NCI-H2107 (cell line): ENCODE results near the gene PTX4.
"Not testable (repeated sequence)": the region's sequence is repeated elsewhere in the genome, so short reads cannot be mapped to it uniquely, and the experiment has no call there.

Experiments
- DNase-seq: peaks from one replicate; lab custom pipeline; 2025; lab: John Stamatoyannopoulos, UW

PTX4 gene

GRCh38 chr16:1481906-1482835, 6.6 kb downstream of the PTX4 start:
- DNase-seq, result no peak

- not testable (repeated sequence) for DNase-seq
These were observed 9.8 kb downstream of the PTX4 start for GRCh38 chr16:1478937-1479336.

- no peak for DNase-seq
These were observed 11.7 kb downstream of the PTX4 start for GRCh38 chr16:1477033-1477432.

- no peak for DNase-seq
These were observed 13.1 kb downstream of the PTX4 start for GRCh38 chr16:1475552-1476114.

GRCh38 chr16:1474796-1475551, 13.8 kb downstream of the PTX4 start, which contains the start of gene CLCN7:
Gene CLCN7, minus strand, starts transcription at chr16:1475028. Its CDS starts 54 bp downstream, at chr16:1474974.
- DNase-seq, result peak; percentile 55

GRCh38 chr16:1474082-1474795, 14.5 kb downstream of the PTX4 start:
- no peak for DNase-seq

- no peak for DNase-seq
These were observed 15.8 kb downstream of the PTX4 start for GRCh38 chr16:1472974-1473373.

GRCh38 chr16:1471569-1472194, 17.1 kb downstream of the PTX4 start:
- no peak for DNase-seq

- DNase-seq, result no peak
These were observed 18.1 kb downstream of the PTX4 start for GRCh38 chr16:1470481-1471251.

GRCh38 chr16:1469693-1470201, 19.0 kb downstream of the PTX4 start:
- DNase-seq, result no peak

GRCh38 chr16:1469141-1469540, 19.6 kb downstream of the PTX4 start:
- DNase-seq, result not testable (repeated sequence)

GRCh38 chr16:1468426-1468810, 20.3 kb downstream of the PTX4 start:
- DNase-seq, result no peak

- DNase-seq, result no peak
These were observed 21.7 kb downstream of the PTX4 start for GRCh38 chr16:1466968-1467521.

GRCh38 chr16:1466054-1466453, 22.7 kb downstream of the PTX4 start:
- DNase-seq, result no peak

GRCh38 chr16:1465567-1465915, 23.2 kb downstream of the PTX4 start:
- DNase-seq, result no peak

- DNase-seq, result no peak
These were observed 23.7 kb downstream of the PTX4 start for GRCh38 chr16:1464894-1465566.

- DNase-seq, result no peak
These were observed 24.4 kb downstream of the PTX4 start for GRCh38 chr16:1464196-1464893.

GRCh38 chr16:1461146-1461545, 27.6 kb downstream of the PTX4 start:
- DNase-seq, result no peak

GRCh38 chr16:1460602-1461138, 28.1 kb downstream of the PTX4 start:
- no peak for DNase-seq
